Esophagus squamous epithelium (tissue), 4 donors: ENCODE measurements around the gene HDAC3.

Experiments
- CTCF ChIP-seq, 6 experiments: fragments of 450-650 bp in 4 of 6; fragments of 200-600 bp in 2 of 6; sonication (generic) in 2 of 6; IDR thresholded peaks; one replicate each; pipeline ENCODE4 v1.5.1; 2016 to 2019; ENCODE audit warnings: antibody characterized with exemption in 6 of 6, mild to moderate bottlenecking in 4 of 6, moderate library complexity in 4 of 6
- POLR2A ChIP-seq, 4 donors: fragments of 450-650 bp; IDR thresholded peaks; one replicate each; pipeline ENCODE4 v1.6.1; 2017; ENCODE audit warnings: antibody characterized with exemption in 4 of 4, mild to moderate bottlenecking in 4 of 4, moderate library complexity in 3 of 4

- no peak for TF ChIP-seq POLR2A (IDR thresholded peaks at IDR 0.05)
- TF ChIP-seq CTCF (IDR thresholded peaks at IDR 0.05) = no peak
Observed at GRCh38 chr5:141657404-141657803, 20.8 kb upstream of the HDAC3 start.
